PC-3 (cell line): ENCODE data around the gene PTPN5. TPM values are rescaled to one million over a fixed set of nuclear protein-coding genes. Genes with fewer than 3 reads are reported as not detected.

ENCODE experiments used
- ATAC-seq: fragments of 200-7000 bp; cut with Tn5 transposase; 2 replicates; pipeline ENCODE4 v1.9.1; 2020; ENCODE audit warnings: mild to moderate bottlenecking, moderate library complexity
- BruUV-seq: library from RNA; stranded (reverse); fragments of 400-500 nt; replicated peaks from 2 replicates; lab custom pipeline; 2021; lab: Mats Ljungman, UMichigan
- CTCF ChIA-PET: fragments of 300-600 bp; sonication (Branson Sonifier 250); formaldehyde crosslinking; loops from one replicate; lab custom pipeline; 2022; ENCODE audit warnings: antibody characterized with exemption; lab: Charles Lee
- POLR2A ChIA-PET: fragments of 300-600 bp; sonication (Branson Sonifier 250); formaldehyde crosslinking; loops from one replicate; lab custom pipeline; 2022; ENCODE audit warnings: antibody characterized with exemption; ENCODE audit not compliant: unreplicated experiment; lab: Charles Lee
- DNase-seq: peaks from one replicate; pipeline ENCODE4 v3.0.0-alpha.2; 2015
- H2AFZ ChIP-seq: fragments of 300-600 bp; sonication (generic); 2 replicates; pipeline ENCODE4 v1.6.0; 2016; ENCODE audit warnings: antibody characterized with exemption, low read length
- H3F3A ChIP-seq: fragments of 300-600 bp; sonication (generic); one replicate; pipeline ENCODE4 v1.6.0; 2017; ENCODE audit warnings: antibody characterized with exemption, low read length, control low read depth, mild to moderate bottlenecking; ENCODE audit not compliant: unreplicated experiment
- H3K27ac ChIP-seq: fragments of 300-600 bp; sonication (generic); 2 replicates; pipeline ENCODE4 v1.5.1; 2016; ENCODE audit warnings: mild to moderate bottlenecking, low read length
- H3K27me3 ChIP-seq: fragments of 300-600 bp; sonication (generic); 2 replicates; pipeline ENCODE4 v1.6.1; 2016; ENCODE audit warnings: low read length, mixed read lengths
- H3K36me3 ChIP-seq: fragments of 300-600 bp; sonication (generic); 2 replicates; pipeline ENCODE4 v1.6.1; 2016; ENCODE audit warnings: low read depth, mixed run types, low read length, mixed read lengths
- H3K4me1 ChIP-seq: fragments of 300-600 bp; sonication (generic); 2 replicates; pipeline ENCODE4 v1.5.1; 2016; ENCODE audit warnings: low read length; ENCODE audit not compliant: insufficient read depth
- H3K4me2 ChIP-seq: fragments of 300-600 bp; sonication (generic); 2 replicates; pipeline ENCODE4 v1.6.0; 2016; ENCODE audit warnings: low read length
- H3K4me3 ChIP-seq: fragments of 300-600 bp; sonication (generic); 2 replicates; pipeline ENCODE4 v1.5.1; 2016; ENCODE audit warnings: mild to moderate bottlenecking, low read length, mixed read lengths
- H3K79me2 ChIP-seq: fragments of 300-600 bp; sonication (generic); 2 replicates; pipeline ENCODE4 v1.6.1; 2017; ENCODE audit warnings: low read length, mixed read lengths
- H3K9ac ChIP-seq: fragments of 300-600 bp; sonication (generic); 2 replicates; pipeline ENCODE4 v1.6.0; 2016; ENCODE audit warnings: mild to moderate bottlenecking, low read length
- H3K9me2 ChIP-seq: fragments of 300-600 bp; sonication (generic); replicated peaks from 2 replicates; pipeline ENCODE4 v1.6.1; 2016; ENCODE audit warnings: mixed run types, low read length, mixed read lengths
- H3K9me3 ChIP-seq: fragments of 300-600 bp; sonication (generic); 2 replicates; pipeline ENCODE4 v1.6.1; 2016; ENCODE audit warnings: low read length, mixed read lengths
- H4K20me1 ChIP-seq: fragments of 300-600 bp; sonication (generic); 2 replicates; pipeline ENCODE4 v1.6.1; 2016; ENCODE audit warnings: low read length, mixed read lengths
- CTCF ChIP-seq: fragments of 300-600 bp; sonication (generic); conservative IDR thresholded peaks from 2 replicates; pipeline ENCODE4 v1.5.1; 2017; ENCODE audit warnings: antibody characterized with exemption, low read depth, mild to moderate bottlenecking, low read length
- EZH2 ChIP-seq: fragments of 300-600 bp; sonication (generic); IDR thresholded peaks from one replicate; pipeline ENCODE4 v1.6.1; 2017; ENCODE audit warnings: antibody characterized with exemption, mild to moderate bottlenecking, low read length; ENCODE audit not compliant: unreplicated experiment
- EZH2phosphoT487 ChIP-seq: fragments of 300-600 bp; sonication (generic); IDR thresholded peaks from 2 replicates; pipeline ENCODE4 v1.6.1; 2018; ENCODE audit warnings: mild to moderate bottlenecking, antibody characterized with exemption, low read length, borderline replicate concordance
- intact Hi-C: fragments of 100-400 bp; cut with micrococcal nuclease; formaldehyde crosslinking; loops from 2 replicates; pipeline ENCODE4 v1.9.0; 2023
- total RNA-seq: library from RNA; depleted of rRNA; stranded (reverse); fragments of >200 nt; gene quantifications from 2 replicates; pipeline ENCODE4 v1.2.3, GENCODE V29; 2014

The PTPN5 gene
- total RNA-seq, 1 experiment from 2014 or later, result 0.95 TPM

GRCh38 chr11:18704045-18704645 lies 87.5 kb downstream of the PTPN5 start:
- no peaks in the 10 kb centered on the region for H3K9me2 ChIP-seq
- no peak overlapping the region for H3K27ac ChIP-seq
- ATAC-seq (no peak), DNase-seq (no peak)
- intact Hi-C loops, result no loop called here
- H4K20me1 ChIP-seq, result no peaks in the 10 kb centered on the region
- H3K4me2 ChIP-seq, result no peak overlapping the region
- no peak overlapping the region for H3K4me3 ChIP-seq
- H3K27me3 ChIP-seq, result no peaks in the 10 kb centered on the region
- no peaks in the 10 kb centered on the region for H3K79me2 ChIP-seq
- no peaks in the 10 kb centered on the region for H3K36me3 ChIP-seq
- no peak overlapping the region for H3K9ac ChIP-seq
- CTCF ChIA-PET, result interaction anchor here (0.6 kb wide), 1 partner anchor 36 kb away, joined by 4 read pairs; no protein-coding TSS in a partner anchor
- peaks cover 8% of the 10 kb centered on the region; the same call in 1 of the 2 replicates for H3K4me1 ChIP-seq
- TF ChIP-seq CTCF (no peak), EZH2 (no peak), EZH2phosphoT487 (no peak)
- H2AFZ ChIP-seq, result no peak overlapping the region
- no peaks in the 10 kb centered on the region for H3F3A ChIP-seq
- POLR2A ChIA-PET, result no interaction called here
- BruUV-seq, result no TSS peak
- H3K9me3 ChIP-seq, result no peaks in the 10 kb centered on the region

DNA sequence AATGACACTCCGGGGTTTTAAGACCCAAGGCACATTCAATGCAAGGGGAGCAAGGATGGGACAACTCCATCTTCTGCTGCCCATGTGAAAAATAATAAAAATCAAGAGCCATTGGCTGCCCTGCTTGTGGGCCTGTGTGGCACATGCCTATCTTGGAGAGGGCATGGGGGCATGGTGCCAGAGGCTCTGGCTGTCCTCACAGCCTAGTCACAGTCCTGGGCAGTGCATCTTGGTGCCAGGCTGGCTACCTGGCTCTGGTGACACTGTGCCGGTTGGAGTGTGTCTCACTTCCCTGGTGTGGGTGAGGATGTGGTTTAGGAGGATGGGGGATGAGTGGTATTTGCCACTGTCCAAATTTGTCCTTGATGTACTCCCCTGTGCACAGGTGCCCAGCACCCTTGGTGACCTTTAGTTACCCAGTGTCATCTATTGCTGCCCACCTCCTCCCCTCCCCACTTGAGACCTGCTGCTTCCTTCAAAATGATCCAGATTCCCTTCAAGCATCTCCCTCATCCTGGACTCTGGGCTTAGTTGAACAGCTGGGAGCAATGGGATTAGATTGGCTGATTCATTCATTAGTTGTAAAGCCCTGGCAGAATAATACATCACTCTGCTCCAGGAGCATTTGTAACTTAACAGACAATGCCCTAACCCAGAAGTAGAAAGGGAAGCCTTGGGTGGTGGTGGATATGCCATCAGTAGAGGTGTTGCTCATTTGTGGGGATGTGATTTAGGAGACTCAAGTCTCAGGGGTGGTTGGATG lies 88.4 kb downstream of the PTPN5 start:
- no peak for ATAC-seq
- H3K9me2 ChIP-seq, result no peaks in the 10 kb centered on the region
- no peaks in the 10 kb centered on the region for H3K27me3 ChIP-seq
- peaks cover 10% of the 10 kb centered on the region; the same call in 1 of the 2 replicates for H3K4me1 ChIP-seq
- no peak overlapping the region for H3K9ac ChIP-seq
- H3F3A ChIP-seq, result no peaks in the 10 kb centered on the region
- no peak for DNase-seq
- no peaks in the 10 kb centered on the region for H3K79me2 ChIP-seq
- no peak overlapping the region for H3K27ac ChIP-seq
- BruUV-seq, result no TSS peak
- no peaks in the 10 kb centered on the region for H3K36me3 ChIP-seq
- no peaks in the 10 kb centered on the region for H3K9me3 ChIP-seq
- intact Hi-C loops, result no loop called here
- ChIA-PET POLR2A (no interaction called here), CTCF (no interaction called here)
- H4K20me1 ChIP-seq, result no peaks in the 10 kb centered on the region
- no peak overlapping the region for H2AFZ ChIP-seq
- no peak for TF ChIP-seq EZH2
- TF ChIP-seq EZH2phosphoT487, result no peak
- no peak for TF ChIP-seq CTCF
- H3K4me2 ChIP-seq, result no peak overlapping the region
- no peak overlapping the region for H3K4me3 ChIP-seq
